Retinal pigment epithelial cell (primary cell): Measurements from ENCODE around the gene SLC17A9.

Source experiments
- DNase-seq: peaks from one replicate; pipeline ENCODE4 v3.0.0-alpha.2; 2010; ENCODE audit warnings: low read depth
- H3K4me3 ChIP-seq: 2 replicates; pipeline ENCODE4 v1.5.1; 2011; ENCODE audit warnings: mild to moderate bottlenecking, low read length, control low read depth, moderate library complexity
- CTCF ChIP-seq: conservative IDR thresholded peaks from 2 replicates; pipeline ENCODE4 v1.5.1; 2011; ENCODE audit warnings: low read depth, low read length, control low read depth, inconsistent platforms

SLC17A9 gene

GRCh38 chr20:62908971-62909791 lies 43.3 kb upstream of the SLC17A9 start:
- DNase-seq, result no peak
- no peak overlapping the region for H3K4me3 ChIP-seq
- TF ChIP-seq CTCF, result no peak

- TF ChIP-seq CTCF, result no peak
- no peak for DNase-seq
- H3K4me3 ChIP-seq, result no peak overlapping the region
Observed at GRCh38 chr20:62910217-62910766, 42.2 kb upstream of the SLC17A9 start.

GRCh38 chr20:62910777-62911497 lies 41.6 kb upstream of the SLC17A9 start:
- no peak for DNase-seq
- no peak overlapping the region for H3K4me3 ChIP-seq
- no peak for TF ChIP-seq CTCF

- DNase-seq, result no peak
- TF ChIP-seq CTCF, result no peak
- H3K4me3 ChIP-seq, result no peak overlapping the region
Observed at GRCh38 chr20:62911701-62912280, 40.7 kb upstream of the SLC17A9 start.

GRCh38 chr20:62913043-62913630 lies 39.4 kb upstream of the SLC17A9 start:
- no peak for TF ChIP-seq CTCF
- DNase-seq, result no peak
- no peak overlapping the region for H3K4me3 ChIP-seq

GRCh38 chr20:62914436-62914835 lies 38.1 kb upstream of the SLC17A9 start:
- no peak for DNase-seq
- no peak overlapping the region for H3K4me3 ChIP-seq
- TF ChIP-seq CTCF, result no peak
